Vagina (tissue), 2 donors: ENCODE data around the gene FRMPD1. TPM values are rescaled to one million over a fixed set of nuclear protein-coding genes. Genes with fewer than 3 reads are reported as not detected.
A peak's percentile ranks its signal among the peaks of the same experiment; 100 is the strongest.

ENCODE experiments used
- DNase-seq, 2 donors: peaks; one replicate each; pipeline ENCODE4 v3.0.0-alpha.2; 2017; ENCODE audit errors: extremely low spot score in 2 of 2
- H3K27ac ChIP-seq: fragments of 200-600 bp; sonication (generic); one replicate; pipeline ENCODE4 v1.5.1; 2019
- H3K27me3 ChIP-seq: fragments of 200-600 bp; sonication (generic); one replicate; pipeline ENCODE4 v1.5.1; 2019
- H3K36me3 ChIP-seq, 2 donors: fragments of 200-600 bp; sonication (generic); one replicate each; pipeline ENCODE4 v1.5.1; 2017 to 2019
- H3K4me1 ChIP-seq: fragments of 200-600 bp; sonication (generic); one replicate; pipeline ENCODE4 v1.5.1; 2019
- H3K4me3 ChIP-seq, 2 donors: fragments of 200-600 bp; sonication (generic); 1 replicate in 1 of 2; 2 replicates in 1 of 2; pipeline ENCODE4 v1.5.1; 2016 to 2019
- H3K9me3 ChIP-seq: fragments of 200-600 bp; sonication (generic); one replicate; pipeline ENCODE4 v1.5.1; 2019
- POLR2A ChIP-seq, 2 donors: fragments of 450-650 bp; IDR thresholded peaks; one replicate each; pipeline ENCODE4 v1.6.1; 2017; ENCODE audit warnings: antibody characterized with exemption in 2 of 2, mild to moderate bottlenecking in 2 of 2, moderate library complexity in 2 of 2
- POLR2AphosphoS5 ChIP-seq, 2 donors: sonication (generic); formaldehyde crosslinking; IDR thresholded peaks; one replicate each; pipeline ENCODE4 v1.9.0; 2017; ENCODE audit warnings: antibody characterized with exemption in 2 of 2, mild to moderate bottlenecking in 2 of 2, low read depth in 1 of 2; ENCODE audit not compliant: insufficient read depth in 1 of 2
- intact Hi-C: fragments of 100-400 bp; cut with DNase I; formaldehyde crosslinking; loops from one replicate; pipeline ENCODE4 v1.15.1; 2023
- total RNA-seq: library from RNA; depleted of rRNA; stranded (reverse); fragments of >200 nt; gene quantifications from one replicate; pipeline ENCODE4 v1.2.3, GENCODE V29; 2016
- TF ChIP-seq, protein P1 (sequence below), 3 experiments: fragments of 450-650 bp in 2 of 3; fragments of 200-600 bp in 1 of 3; sonication (generic) in 1 of 3; IDR thresholded peaks; one replicate each; pipeline ENCODE4 v1.5.1; 2017 to 2019; ENCODE audit warnings: antibody characterized with exemption in 3 of 3, mild to moderate bottlenecking in 2 of 3, moderate library complexity in 2 of 3

Gene FRMPD1
- total RNA-seq, 1 donor from 2014 or later, result 0.98 TPM

DNA sequence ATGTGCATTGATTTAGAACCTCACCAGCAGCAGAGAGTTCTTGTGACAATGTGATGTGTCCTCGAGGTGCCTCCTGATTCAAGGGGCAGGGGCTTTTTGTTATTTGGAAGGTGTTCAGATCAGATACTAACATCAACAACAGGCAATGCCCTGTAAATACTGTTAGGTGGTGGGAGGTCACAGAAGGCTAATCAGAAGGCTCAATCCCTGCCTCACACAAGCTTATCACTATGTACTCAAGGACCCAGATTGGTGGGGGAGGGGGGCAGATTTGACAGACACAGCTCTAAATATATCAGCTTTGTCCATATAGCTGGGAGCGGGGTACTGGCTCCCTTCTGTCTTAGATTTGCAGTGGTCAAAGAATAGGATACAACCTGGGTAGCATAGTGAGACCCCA is 2.6 kb downstream of the FRMPD1 start:
- Histone ChIP-seq H3K4me3 (no peak overlapping the region), H3K9me3 (no peaks in the 10 kb centered on the region), H3K4me1 (peaks cover 8% of the 10 kb centered on the region), H3K27ac (no peak overlapping the region), H3K36me3 (no peaks in the 10 kb centered on the region), H3K27me3 (no peaks in the 10 kb centered on the region)
- DNase-seq, result peak in 1 of 2 donors; percentile 40
- intact Hi-C loops, result no loop called here
- TF ChIP-seq, protein P1, sequence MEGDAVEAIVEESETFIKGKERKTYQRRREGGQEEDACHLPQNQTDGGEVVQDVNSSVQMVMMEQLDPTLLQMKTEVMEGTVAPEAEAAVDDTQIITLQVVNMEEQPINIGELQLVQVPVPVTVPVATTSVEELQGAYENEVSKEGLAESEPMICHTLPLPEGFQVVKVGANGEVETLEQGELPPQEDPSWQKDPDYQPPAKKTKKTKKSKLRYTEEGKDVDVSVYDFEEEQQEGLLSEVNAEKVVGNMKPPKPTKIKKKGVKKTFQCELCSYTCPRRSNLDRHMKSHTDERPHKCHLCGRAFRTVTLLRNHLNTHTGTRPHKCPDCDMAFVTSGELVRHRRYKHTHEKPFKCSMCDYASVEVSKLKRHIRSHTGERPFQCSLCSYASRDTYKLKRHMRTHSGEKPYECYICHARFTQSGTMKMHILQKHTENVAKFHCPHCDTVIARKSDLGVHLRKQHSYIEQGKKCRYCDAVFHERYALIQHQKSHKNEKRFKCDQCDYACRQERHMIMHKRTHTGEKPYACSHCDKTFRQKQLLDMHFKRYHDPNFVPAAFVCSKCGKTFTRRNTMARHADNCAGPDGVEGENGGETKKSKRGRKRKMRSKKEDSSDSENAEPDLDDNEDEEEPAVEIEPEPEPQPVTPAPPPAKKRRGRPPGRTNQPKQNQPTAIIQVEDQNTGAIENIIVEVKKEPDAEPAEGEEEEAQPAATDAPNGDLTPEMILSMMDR (IDR thresholded peaks at IDR 0.05), result no peak
- TF ChIP-seq POLR2A (IDR thresholded peaks at IDR 0.05), result no peak
- no peak for TF ChIP-seq POLR2AphosphoS5 (IDR thresholded peaks at IDR 0.05; ENCODE audit: insufficient read depth in 1 of 2, low read depth in 1 of 2)

DNA sequence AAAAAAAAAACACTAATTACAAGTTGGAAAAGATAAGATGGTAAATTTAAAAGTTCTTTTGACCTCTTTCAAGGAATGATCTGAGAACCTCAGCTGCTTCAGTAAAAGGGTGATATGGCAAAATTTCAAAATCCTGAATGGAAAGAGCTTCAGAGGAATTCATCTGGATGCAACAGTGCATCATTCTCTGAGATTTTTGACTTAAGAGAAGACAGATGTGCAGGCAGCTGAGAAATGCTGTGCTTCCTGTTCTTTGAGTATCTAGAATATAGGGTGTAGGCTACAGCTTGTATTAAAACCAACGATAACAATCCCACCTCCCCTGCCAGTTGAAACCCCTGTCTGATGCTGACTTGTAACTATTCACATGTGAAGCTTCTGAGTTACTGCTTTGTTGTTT is 6.2 kb downstream of the FRMPD1 start:
- H3K27me3 ChIP-seq, result no peaks in the 10 kb centered on the region
- TF ChIP-seq POLR2AphosphoS5 (IDR thresholded peaks at IDR 0.05; ENCODE audit: insufficient read depth in 1 of 2, low read depth in 1 of 2) (no peak), POLR2A (IDR thresholded peaks at IDR 0.05) (no peak)
- TF ChIP-seq, protein P1 (IDR thresholded peaks at IDR 0.05), result no peak
- intact Hi-C loops, result no loop called here

DNA sequence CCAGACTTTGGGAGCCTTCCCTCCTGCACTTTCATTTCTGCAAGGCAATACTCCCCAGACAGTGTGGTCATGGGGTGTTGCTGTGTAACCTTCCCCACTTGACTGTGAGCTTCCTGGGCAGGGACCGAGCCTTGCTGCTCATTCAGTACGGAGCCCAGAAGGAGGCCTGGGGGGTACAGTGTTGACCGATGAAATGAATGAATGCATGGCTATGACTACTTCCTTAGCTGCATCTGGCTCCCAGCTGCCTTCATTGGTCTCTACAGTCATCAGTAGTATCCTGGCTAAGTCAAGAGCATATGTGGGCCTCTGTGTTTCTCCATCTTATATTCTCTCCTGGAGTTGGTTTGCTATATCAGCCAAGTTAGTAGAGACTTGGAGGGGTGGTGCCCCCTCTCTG is 9.9 kb downstream of the FRMPD1 start:
- DNase-seq, result no peak
- Histone ChIP-seq H3K27ac (no peak overlapping the region), H3K27me3 (no peaks in the 10 kb centered on the region), H3K4me1 (no peaks in the 10 kb centered on the region), H3K36me3 (no peaks in the 10 kb centered on the region), H3K4me3 (no peak overlapping the region), H3K9me3 (no peaks in the 10 kb centered on the region)
- intact Hi-C loops, result no loop called here
- TF ChIP-seq, protein P1 (IDR thresholded peaks at IDR 0.05), result no peak
- TF ChIP-seq POLR2AphosphoS5 (IDR thresholded peaks at IDR 0.05; ENCODE audit: insufficient read depth in 1 of 2, low read depth in 1 of 2) (no peak), POLR2A (IDR thresholded peaks at IDR 0.05) (no peak)

More for the DNA sequence above, 6.2 kb downstream of the FRMPD1 start:
- Histone ChIP-seq H3K27ac (no peak overlapping the region), H3K9me3 (no peaks in the 10 kb centered on the region), H3K36me3 (no peaks in the 10 kb centered on the region), H3K4me3 (no peak overlapping the region), H3K4me1 (no peaks in the 10 kb centered on the region)
- DNase-seq, result no peak

DNA sequence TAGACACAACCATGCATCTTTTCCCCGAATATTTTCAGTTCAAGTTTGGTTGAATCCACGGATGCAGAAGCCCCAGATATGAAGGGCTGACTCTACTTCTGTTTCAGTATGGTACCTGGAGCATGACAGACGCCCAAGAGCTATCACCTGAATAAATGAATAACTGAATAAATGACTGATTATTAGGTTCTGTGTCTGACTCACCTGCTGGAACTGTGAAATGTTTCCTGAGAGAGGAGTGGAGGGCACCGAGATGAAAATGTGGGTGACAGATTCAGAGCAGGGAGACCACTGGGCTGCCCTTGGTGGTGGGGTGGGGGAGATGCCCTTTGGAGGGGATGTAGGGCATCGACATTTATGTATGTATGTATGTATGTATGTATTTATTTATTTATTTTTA is 13.2 kb downstream of the FRMPD1 start:
- no peaks in the 10 kb centered on the region for H3K36me3 ChIP-seq
- H3K4me1 ChIP-seq, result no peaks in the 10 kb centered on the region
- no peak overlapping the region for H3K27ac ChIP-seq
- no peak overlapping the region for H3K4me3 ChIP-seq
- no peaks in the 10 kb centered on the region for H3K27me3 ChIP-seq
- intact Hi-C loops, result no loop called here
- TF ChIP-seq POLR2AphosphoS5 (IDR thresholded peaks at IDR 0.05; ENCODE audit: insufficient read depth in 1 of 2, low read depth in 1 of 2) (no peak), POLR2A (IDR thresholded peaks at IDR 0.05) (no peak)
- TF ChIP-seq, protein P1 (IDR thresholded peaks at IDR 0.05), result no peak
- peak in 1 of 2 donors; percentile 58 for DNase-seq
- no peaks in the 10 kb centered on the region for H3K9me3 ChIP-seq

DNA sequence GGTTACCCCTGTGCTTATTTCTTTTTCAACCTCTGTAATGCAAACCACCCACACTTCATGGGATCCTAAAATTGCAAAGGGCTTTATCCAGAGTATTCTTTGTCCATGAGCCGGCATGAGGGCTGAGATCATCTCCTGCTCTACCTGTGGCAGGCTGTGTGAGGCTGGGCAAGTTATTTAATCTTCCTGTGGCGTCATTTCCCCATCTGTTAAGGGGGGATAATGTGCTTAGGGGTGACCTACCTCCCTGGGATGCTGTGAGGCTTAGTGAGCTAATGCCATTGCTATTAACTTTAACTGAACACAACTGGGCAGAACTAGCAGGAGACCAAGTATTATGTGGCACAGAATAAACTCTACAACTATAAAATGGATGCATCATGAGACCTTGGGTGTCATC is 17.0 kb downstream of the FRMPD1 start:
- TF ChIP-seq POLR2AphosphoS5 (IDR thresholded peaks at IDR 0.05; ENCODE audit: insufficient read depth in 1 of 2, low read depth in 1 of 2) (no peak), POLR2A (IDR thresholded peaks at IDR 0.05) (no peak)
- TF ChIP-seq, protein P1 (IDR thresholded peaks at IDR 0.05), result no peak
- Histone ChIP-seq H3K36me3 (no peaks in the 10 kb centered on the region), H3K4me1 (no peaks in the 10 kb centered on the region), H3K27ac (no peak overlapping the region), H3K4me3 (no peak overlapping the region), H3K9me3 (no peaks in the 10 kb centered on the region), H3K27me3 (no peaks in the 10 kb centered on the region)
- intact Hi-C loops, result no loop called here
- DNase-seq, result no peak
